ENCODE data around the gene ASTL. TPM values are rescaled to one million over a fixed set of nuclear protein-coding genes. Genes with fewer than 3 reads are reported as not detected.
"Not testable (repeated sequence)": the region's sequence is repeated elsewhere in the genome, so short reads cannot be mapped to it uniquely, and the experiment has no call there.

The ASTL gene
- total RNA-seq, 4 donors from 2014 or later, result 0.87 to 1.7 TPM; not detected in 2

- TF ChIP-seq EP300 (IDR thresholded peaks at IDR 0.05), result no peak
- no peak overlapping the region for H3K27ac ChIP-seq
- no peak overlapping the region for H3K4me3 ChIP-seq
- no peaks in the 10 kb centered on the region for H3K9me3 ChIP-seq
- H3K27me3 ChIP-seq, result peaks cover 4% of the 10 kb centered on the region
- DNase-seq (ENCODE audit: low spot score in 2 of 2), result peak in 1 of 2 donors; percentile 53
- peaks cover 4% of the 10 kb centered on the region for H3K4me1 ChIP-seq
- no peaks in the 10 kb centered on the region for H3K36me3 ChIP-seq
- 94% methylated on average over 12 of the region's 12 CpGs for WGBS
Observed at GRCh38 chr2:96085541-96086355, 52.6 kb downstream of the ASTL start.

DNA sequence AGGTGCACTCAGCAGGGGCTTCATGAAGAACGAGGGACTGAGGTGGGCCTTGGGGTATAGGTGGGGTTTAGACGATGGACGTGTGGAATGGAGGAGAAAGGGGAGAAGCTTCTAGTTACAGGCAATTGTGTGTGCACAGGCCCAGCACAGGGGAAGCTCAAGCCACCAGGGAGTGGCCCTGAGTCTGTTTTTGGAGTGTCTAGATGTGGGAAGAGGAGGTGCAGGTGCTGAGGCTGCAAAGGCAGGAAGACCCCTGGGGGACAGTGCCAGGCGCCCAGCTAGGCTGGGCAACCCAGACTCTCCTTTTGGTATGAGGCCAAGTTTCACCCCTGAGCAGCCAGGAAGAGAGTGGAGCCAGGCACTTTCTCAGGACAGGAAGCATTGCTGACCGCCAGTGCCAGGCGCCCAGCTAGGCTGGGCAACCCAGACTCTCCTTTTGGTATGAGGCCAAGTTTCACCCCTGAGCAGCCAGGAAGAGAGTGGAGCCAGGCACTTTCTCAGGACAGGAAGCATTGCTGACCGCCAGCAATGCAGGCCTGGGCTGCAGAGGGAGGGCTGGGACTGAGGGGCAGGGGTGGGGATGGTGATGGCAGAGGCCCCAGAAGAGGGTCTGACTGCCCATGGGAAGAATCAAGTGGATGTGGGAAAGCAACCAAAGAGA lies 53.3 kb downstream of the ASTL start:
- H3K9me3 ChIP-seq; H3K27ac ChIP-seq; H3K4me1 ChIP-seq; H3K36me3 ChIP-seq; H3K27me3 ChIP-seq; DNase-seq (ENCODE audit: low spot score in 2 of 2); H3K4me3 ChIP-seq: not testable (repeated sequence)
- 63% methylated on average over 4 of the region's 7 CpGs for WGBS

DNA sequence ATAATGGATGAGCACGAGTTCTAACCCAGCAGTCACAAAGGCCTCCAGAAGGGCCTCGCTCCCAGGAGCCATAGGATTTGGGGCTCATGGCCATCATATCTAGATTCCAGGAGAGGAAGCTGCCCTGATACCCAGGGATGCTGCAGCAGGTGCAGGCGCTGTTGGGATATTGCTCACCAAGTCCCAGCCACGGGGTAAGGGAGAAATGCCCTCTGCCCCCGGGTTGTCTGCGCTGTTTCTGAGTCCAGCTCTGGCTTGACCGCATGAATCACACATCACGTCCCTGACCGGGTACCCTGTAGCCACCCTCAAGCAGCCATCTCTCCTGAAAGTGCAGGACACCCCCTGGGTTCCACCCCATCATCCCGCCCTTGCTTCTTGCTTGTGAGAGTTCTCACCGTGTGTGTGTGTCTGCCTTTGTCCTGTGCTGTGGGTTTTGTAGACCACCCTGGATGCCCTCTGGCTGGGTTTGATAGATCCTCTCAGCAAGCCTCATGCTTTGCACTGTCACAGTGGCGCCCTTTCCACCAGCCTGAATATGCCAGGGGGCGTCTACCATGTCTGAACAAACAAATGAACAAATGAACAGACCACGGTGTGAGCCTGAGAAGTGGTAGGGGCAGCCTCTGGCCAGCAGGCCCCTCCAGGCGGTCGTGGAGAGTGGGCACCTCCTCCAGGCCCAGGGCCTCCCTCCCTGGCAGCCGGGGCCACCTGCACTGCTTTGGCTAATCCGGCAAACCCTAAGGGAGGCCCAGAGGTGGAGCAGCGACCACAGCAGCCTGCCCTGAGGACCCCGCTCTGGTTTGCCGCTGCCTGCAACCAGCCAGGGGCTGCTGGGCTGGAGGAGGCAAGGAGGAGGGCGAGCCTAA lies 54.1 kb downstream of the ASTL start:
- TF ChIP-seq, protein P1, sequence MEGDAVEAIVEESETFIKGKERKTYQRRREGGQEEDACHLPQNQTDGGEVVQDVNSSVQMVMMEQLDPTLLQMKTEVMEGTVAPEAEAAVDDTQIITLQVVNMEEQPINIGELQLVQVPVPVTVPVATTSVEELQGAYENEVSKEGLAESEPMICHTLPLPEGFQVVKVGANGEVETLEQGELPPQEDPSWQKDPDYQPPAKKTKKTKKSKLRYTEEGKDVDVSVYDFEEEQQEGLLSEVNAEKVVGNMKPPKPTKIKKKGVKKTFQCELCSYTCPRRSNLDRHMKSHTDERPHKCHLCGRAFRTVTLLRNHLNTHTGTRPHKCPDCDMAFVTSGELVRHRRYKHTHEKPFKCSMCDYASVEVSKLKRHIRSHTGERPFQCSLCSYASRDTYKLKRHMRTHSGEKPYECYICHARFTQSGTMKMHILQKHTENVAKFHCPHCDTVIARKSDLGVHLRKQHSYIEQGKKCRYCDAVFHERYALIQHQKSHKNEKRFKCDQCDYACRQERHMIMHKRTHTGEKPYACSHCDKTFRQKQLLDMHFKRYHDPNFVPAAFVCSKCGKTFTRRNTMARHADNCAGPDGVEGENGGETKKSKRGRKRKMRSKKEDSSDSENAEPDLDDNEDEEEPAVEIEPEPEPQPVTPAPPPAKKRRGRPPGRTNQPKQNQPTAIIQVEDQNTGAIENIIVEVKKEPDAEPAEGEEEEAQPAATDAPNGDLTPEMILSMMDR (IDR thresholded peaks at IDR 0.05), result no peak
- TF ChIP-seq POLR2AphosphoS5 (IDR thresholded peaks at IDR 0.05) (no peak), POLR2A (IDR thresholded peaks at IDR 0.05) (no peak)
- H3K4me3 ChIP-seq, result no peak overlapping the region
- DNase-seq (ENCODE audit: low spot score in 2 of 2), result peak in 1 of 2 donors; percentile 72

DNA sequence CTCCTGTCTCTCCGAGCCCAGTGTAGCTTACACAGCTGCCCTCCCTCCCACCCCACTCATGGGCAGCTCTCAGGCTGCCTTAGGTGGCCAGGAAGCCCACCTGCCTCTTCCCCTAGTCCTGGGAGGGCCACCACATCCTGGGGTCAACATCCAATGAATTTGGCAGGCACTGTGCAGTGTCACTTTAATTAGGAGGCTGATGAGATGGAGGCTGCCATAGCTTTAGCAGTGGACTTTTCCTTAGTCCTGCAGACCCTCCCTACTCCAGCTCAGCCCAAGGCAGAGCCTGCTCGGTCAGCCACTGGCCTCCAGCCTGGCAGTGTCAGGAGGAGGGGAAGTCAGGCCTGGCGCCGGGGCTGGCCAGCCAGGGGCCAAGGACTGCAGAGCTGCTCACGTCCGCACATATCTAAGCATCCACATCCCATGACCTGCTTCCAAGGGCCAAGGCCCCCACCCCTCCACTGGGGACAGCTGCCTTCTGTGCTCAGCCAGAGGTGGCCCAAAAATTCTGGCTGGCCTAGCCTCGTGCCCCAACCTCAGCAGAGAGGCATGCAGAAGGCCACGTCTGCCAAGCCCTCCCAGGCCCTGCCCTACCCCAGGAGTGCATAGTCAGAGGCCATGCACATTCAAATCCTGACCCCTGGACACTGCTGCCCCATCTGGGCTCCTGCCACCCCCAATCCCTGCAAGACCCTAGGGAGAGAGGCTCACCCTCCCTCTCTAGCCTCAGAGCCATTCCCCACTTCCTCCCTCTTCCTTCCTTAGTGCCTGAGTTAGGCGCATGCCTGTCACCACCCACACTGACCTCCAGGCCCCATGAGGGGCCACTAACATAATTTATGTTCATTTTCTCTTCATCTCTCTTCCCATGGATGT lies 55.0 kb downstream of the ASTL start:
- H3K27me3 ChIP-seq, result peaks cover 4% of the 10 kb centered on the region
- no peak overlapping the region for H3K27ac ChIP-seq
- H3K36me3 ChIP-seq, result no peaks in the 10 kb centered on the region
- H3K4me1 ChIP-seq, result peaks cover 4% of the 10 kb centered on the region
- H3K9me3 ChIP-seq, result no peaks in the 10 kb centered on the region
- no peak overlapping the region for H3K4me3 ChIP-seq
- DNase-seq (ENCODE audit: low spot score in 2 of 2), result peak in 1 of 2 donors; percentile 76
- TF ChIP-seq POLR2A (IDR thresholded peaks at IDR 0.05) (no peak), POLR2AphosphoS5 (IDR thresholded peaks at IDR 0.05) (no peak), EP300 (IDR thresholded peaks at IDR 0.05) (no peak)
- TF ChIP-seq, protein P1 (IDR thresholded peaks at IDR 0.05), result no peak
- 63% methylated on average over 4 of the region's 9 CpGs for WGBS

More for the DNA sequence above, 54.1 kb downstream of the ASTL start:
- no peaks in the 10 kb centered on the region for H3K36me3 ChIP-seq
- 91% methylated on average over 20 of the region's 22 CpGs for WGBS
- H3K27ac ChIP-seq, result no peak overlapping the region
- H3K4me1 ChIP-seq, result peaks cover 4% of the 10 kb centered on the region
- H3K9me3 ChIP-seq, result no peaks in the 10 kb centered on the region
- H3K27me3 ChIP-seq, result peaks cover 4% of the 10 kb centered on the region

DNA sequence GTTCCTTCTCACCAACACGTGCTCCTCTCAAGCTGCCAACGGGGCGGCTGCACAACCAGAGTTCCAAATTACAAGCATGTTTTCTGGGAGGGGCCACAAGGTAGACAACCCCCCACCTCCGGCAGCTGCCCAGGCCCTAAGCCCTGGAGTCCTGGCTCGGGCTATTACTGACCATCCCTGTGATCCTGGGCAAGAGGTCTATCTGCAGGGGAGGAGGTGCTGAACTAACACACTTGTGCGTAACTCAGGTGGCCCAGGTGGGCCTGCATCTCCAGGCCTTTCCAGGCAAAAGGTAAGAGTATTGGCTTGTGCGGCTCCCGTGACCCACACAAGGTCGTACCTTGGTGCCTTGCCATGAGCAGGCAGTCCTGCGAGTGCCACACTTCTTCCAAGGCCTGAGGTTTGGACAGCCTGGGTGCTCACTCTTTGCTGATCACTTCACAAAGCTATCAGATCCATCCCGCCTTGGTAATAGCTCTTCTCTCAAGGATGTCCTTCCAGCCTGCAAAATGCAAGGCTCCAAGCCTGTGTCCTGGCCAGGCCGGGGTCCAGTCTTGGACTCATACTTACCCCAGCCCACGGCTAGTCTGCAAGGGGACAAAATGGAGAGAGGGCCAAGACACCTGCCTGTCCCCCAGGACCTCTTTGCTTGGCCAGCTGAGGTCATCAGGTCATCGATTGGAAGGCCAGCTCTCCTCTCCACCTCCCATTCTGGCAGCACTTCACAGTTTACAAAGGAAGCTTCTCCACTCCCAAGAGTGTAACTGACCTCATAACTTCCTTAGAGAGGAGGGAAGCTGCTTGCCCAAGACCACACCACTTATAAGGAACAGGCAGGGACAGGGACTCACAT lies 55.9 kb downstream of the ASTL start:
- H3K4me3 ChIP-seq, result no peak overlapping the region
- H3K4me1 ChIP-seq, result peaks cover 4% of the 10 kb centered on the region
- H3K36me3 ChIP-seq, result no peaks in the 10 kb centered on the region
- WGBS, result 82% methylated on average over 4 of the region's 14 CpGs
- no peaks in the 10 kb centered on the region for H3K9me3 ChIP-seq
- H3K27ac ChIP-seq, result no peak overlapping the region
- TF ChIP-seq, protein P1 (IDR thresholded peaks at IDR 0.05), result no peak
- TF ChIP-seq POLR2A (IDR thresholded peaks at IDR 0.05) (no peak), EP300 (IDR thresholded peaks at IDR 0.05) (no peak), POLR2AphosphoS5 (IDR thresholded peaks at IDR 0.05) (no peak)
- no peaks in the 10 kb centered on the region for H3K27me3 ChIP-seq
- peak in 1 of 2 donors; percentile 54 for DNase-seq (ENCODE audit: low spot score in 2 of 2)
